Activated B cell treated with CpG ODN at 0.5 μM for 24 hours (primary cell): ENCODE results near the gene GMPPA. TPM values are rescaled to one million over a fixed set of nuclear protein-coding genes. Genes with fewer than 3 reads are reported as not detected.

ENCODE experiments used
- ATAC-seq: fragments of 200-7000 bp; cut with Tn5 transposase; one replicate; pipeline ENCODE4 v1.10.0; 2021; ENCODE audit warnings: low read depth, mild to moderate bottlenecking, moderate library complexity
- CTCF ChIA-PET: fragments of 350-600 bp; sonication (Branson Sonifier 250); formaldehyde crosslinking; loops from one replicate; lab custom pipeline; 2021; ENCODE audit warnings: antibody characterized with exemption; lab: Charles Lee
- POLR2A ChIA-PET: fragments of 350-600 bp; sonication (Branson Sonifier 250); formaldehyde crosslinking; loops from one replicate; lab custom pipeline; 2021; ENCODE audit warnings: antibody characterized with exemption; lab: Charles Lee
- DNase-seq: peaks from one replicate; pipeline ENCODE4 v3.0.0; 2022
- H3K27ac Mint-ChIP-seq: one replicate; pipeline ENCODE4 v1.8.0; 2020; ENCODE audit warnings: mixed read lengths
- H3K27me3 Mint-ChIP-seq: one replicate; pipeline ENCODE4 v1.8.0; 2021; ENCODE audit warnings: mixed read lengths
- H3K36me3 Mint-ChIP-seq: one replicate; pipeline ENCODE4 v1.8.0; 2021; ENCODE audit warnings: low read depth, mixed read lengths
- H3K4me1 Mint-ChIP-seq: one replicate; pipeline ENCODE4 v1.8.0; 2021; ENCODE audit warnings: mixed read lengths
- H3K4me3 Mint-ChIP-seq: one replicate; pipeline ENCODE4 v1.8.0; 2020; ENCODE audit warnings: mild to moderate bottlenecking, mixed read lengths
- H3K9me3 Mint-ChIP-seq: one replicate; pipeline ENCODE4 v1.8.0; 2020; ENCODE audit warnings: mixed read lengths
- intact Hi-C: fragments of 100-400 bp; cut with micrococcal nuclease; formaldehyde crosslinking; loops from one replicate; pipeline ENCODE4 v1.15.1; 2024
- total RNA-seq: library from RNA; stranded (reverse); gene quantifications from 2 replicates; pipeline ENCODE4 v1.2.3, GENCODE V29; 2022
- TF ChIP-seq, protein P1 (sequence below): fragments of 200-600 bp; IDR thresholded peaks from one replicate; pipeline ENCODE4 v1.8.0; 2022; ENCODE audit warnings: antibody characterized with exemption, mild to moderate bottlenecking

GMPPA gene
- total RNA-seq, 1 donor from 2014 or later: 33.0 TPM

DNA sequence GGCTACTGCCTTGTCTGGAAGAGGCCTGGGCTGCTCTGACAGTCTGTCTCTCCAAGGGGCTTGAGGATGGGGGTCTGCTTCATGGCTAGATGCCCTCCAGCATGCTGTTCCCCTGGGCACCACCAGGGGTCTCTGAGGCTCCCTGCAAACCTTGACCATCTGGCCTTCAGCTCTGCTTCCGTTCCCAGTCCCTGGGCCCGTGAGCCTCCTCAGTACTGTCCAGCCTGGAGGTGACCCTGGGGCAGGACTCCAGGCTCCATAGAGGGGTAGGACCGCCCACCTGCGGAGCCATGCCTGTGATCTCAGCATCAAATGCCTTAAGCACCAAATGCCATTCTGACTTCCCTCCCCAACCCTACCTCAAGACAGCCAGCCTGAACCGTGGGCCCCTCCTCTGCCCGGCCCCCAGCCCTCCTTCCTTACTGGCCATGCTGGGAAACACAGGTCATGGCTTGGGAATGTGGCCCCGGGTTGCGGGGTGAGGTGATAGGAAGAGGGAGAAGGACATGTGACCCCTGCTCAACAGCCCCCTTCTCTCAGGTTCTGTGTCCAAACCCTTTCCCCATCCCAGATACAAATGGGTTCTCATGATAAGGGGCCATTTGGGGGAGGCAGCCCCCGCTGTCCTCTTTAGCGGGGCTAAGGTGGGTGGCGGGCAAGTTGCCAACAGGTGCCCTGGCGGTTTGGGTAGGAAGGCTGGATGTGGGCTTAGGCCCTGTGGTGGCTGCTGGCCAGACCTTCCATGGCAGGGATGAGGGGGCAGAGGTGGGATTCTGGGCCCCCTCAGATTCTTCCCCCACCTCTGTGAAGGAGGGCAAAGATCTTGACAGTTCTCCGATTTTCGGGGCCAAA, 39.0 kb upstream of the GMPPA start:
- ChIA-PET POLR2A (no interaction called here), CTCF (interaction anchor here (1.0 to 4.9 kb wide), 2 partner anchors 70 to 80 kb away, joined by 3 to 53 read pairs; no protein-coding TSS in a partner anchor)
- DNase-seq: peak; percentile 39
- intact Hi-C loops: loop anchor here (1.0 kb wide), 2 partner anchors 56 to 71 kb away; no protein-coding TSS in a partner anchor
- TF ChIP-seq, protein P1, sequence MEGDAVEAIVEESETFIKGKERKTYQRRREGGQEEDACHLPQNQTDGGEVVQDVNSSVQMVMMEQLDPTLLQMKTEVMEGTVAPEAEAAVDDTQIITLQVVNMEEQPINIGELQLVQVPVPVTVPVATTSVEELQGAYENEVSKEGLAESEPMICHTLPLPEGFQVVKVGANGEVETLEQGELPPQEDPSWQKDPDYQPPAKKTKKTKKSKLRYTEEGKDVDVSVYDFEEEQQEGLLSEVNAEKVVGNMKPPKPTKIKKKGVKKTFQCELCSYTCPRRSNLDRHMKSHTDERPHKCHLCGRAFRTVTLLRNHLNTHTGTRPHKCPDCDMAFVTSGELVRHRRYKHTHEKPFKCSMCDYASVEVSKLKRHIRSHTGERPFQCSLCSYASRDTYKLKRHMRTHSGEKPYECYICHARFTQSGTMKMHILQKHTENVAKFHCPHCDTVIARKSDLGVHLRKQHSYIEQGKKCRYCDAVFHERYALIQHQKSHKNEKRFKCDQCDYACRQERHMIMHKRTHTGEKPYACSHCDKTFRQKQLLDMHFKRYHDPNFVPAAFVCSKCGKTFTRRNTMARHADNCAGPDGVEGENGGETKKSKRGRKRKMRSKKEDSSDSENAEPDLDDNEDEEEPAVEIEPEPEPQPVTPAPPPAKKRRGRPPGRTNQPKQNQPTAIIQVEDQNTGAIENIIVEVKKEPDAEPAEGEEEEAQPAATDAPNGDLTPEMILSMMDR: peak; percentile 70
- H3K4me1 Mint-ChIP-seq: no peaks in the 10 kb centered on the region
- no peaks in the 10 kb centered on the region for H3K36me3 Mint-ChIP-seq
- H3K4me3 Mint-ChIP-seq: no peak overlapping the region
- no peaks in the 10 kb centered on the region for H3K9me3 Mint-ChIP-seq
- no peak overlapping the region for H3K27ac Mint-ChIP-seq
- H3K27me3 Mint-ChIP-seq: peaks cover 13% of the 10 kb centered on the region
- ATAC-seq: peak; percentile 62

DNA sequence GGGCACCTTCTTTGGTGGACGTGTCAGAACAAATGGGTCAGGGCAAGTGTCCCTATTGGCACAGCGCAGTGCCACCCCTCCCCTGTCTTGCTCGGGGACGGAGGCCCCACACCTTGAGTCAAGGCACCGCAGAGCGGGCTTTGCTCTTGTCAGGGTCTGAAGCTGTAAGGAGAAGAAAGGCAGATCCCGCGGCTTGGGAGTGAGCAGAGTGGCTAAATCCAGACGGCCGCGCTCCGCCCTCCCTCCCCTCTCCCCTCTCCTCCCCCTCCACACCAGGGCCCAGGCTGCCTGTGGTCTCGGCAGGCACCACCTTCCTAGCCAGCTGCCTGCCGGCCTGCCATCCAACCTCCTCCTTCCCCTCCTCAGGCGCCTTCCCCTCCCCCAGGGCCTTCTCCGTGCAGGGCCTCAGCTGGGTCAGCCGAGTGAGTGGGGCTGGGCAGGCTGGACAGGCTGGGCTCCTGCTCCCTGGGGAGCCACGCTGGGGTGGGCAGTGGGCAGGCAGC, 38.2 kb upstream of the GMPPA start:
- no peak for DNase-seq
- TF ChIP-seq, protein P1: no peak
- Mint-ChIP-seq H3K4me1 (no peaks in the 10 kb centered on the region), H3K4me3 (no peak overlapping the region), H3K27ac (no peak overlapping the region), H3K27me3 (peaks cover 13% of the 10 kb centered on the region), H3K36me3 (no peaks in the 10 kb centered on the region), H3K9me3 (no peaks in the 10 kb centered on the region)
- intact Hi-C loops: no loop called here
- POLR2A ChIA-PET: no interaction called here
- CTCF ChIA-PET: interaction anchor here (1.4 to 4.9 kb wide), 2 partner anchors 38 to 69 kb away, joined by 3 to 53 read pairs; partner anchors contain the start of gene GMPPA
- no peak for ATAC-seq

DNA sequence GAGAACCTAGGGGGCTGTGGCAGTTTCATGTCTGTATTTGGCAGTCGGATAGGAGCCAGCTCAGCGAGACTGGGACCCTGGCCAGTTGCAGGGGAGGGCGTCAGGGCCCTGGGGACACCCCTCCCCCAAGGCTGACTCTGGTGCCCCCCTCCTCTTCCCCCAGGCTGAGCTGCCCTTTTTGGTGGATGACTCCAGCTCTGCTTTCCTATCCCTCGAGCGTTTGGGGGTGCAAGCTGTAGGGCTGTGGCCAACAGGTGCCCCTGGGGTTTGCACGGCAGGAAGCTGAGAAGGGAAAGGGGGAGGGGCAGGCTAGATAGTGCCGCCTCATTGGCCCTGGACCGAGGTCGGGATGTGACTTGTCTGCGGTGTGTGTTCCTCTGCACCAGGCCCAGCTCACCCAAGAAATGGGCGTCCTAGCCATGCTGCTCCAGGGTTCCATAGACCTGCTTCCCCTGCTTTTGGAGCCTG, 37.6 kb upstream of the GMPPA start:
- Mint-ChIP-seq H3K27me3 (peaks cover 13% of the 10 kb centered on the region), H3K36me3 (no peaks in the 10 kb centered on the region), H3K27ac (no peak overlapping the region), H3K4me3 (no peak overlapping the region), H3K9me3 (no peaks in the 10 kb centered on the region), H3K4me1 (no peaks in the 10 kb centered on the region)
- POLR2A ChIA-PET: no interaction called here
- intact Hi-C loops: no loop called here
- no peak for ATAC-seq
- no peak for DNase-seq
- CTCF ChIA-PET: interaction anchor here (1.4 to 4.9 kb wide), 2 partner anchors 37 to 69 kb away, joined by 3 to 53 read pairs; partner anchors contain the start of gene GMPPA
- TF ChIP-seq, protein P1: no peak

GRCh38 chr2:219461669-219462068, 37.0 kb upstream of the GMPPA start:
- Mint-ChIP-seq H3K36me3 (no peaks in the 10 kb centered on the region), H3K27me3 (peaks cover 10% of the 10 kb centered on the region), H3K9me3 (no peaks in the 10 kb centered on the region), H3K27ac (no peak overlapping the region), H3K4me3 (no peak overlapping the region), H3K4me1 (no peaks in the 10 kb centered on the region)
- POLR2A ChIA-PET: no interaction called here
- TF ChIP-seq, protein P1: no peak
- CTCF ChIA-PET: interaction anchor here (1.4 to 4.9 kb wide), 2 partner anchors 37 to 68 kb away, joined by 3 to 53 read pairs; partner anchors contain the start of gene GMPPA
- DNase-seq (no peak), ATAC-seq (no peak)
- intact Hi-C loops: no loop called here

DNA sequence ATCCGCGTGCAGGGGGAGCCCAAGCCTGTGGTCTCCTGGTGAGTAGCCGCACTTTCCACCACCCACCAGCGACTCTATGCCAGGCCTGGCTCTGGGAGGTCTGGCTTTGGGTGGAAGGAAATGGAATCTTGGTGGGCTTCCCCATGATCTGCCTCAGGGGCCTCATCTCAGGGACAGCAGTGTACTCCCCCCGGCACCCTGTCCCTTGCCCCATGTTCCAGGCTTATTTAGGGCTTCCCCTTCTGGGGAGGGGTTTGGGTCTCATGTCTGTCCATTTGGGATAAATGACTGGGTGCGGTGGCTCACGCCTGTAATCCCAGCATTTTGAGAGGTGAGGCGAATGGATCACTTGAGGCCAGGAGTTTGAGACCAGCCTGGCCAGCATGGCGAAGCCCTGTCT, 36.3 kb upstream of the GMPPA start:
- ATAC-seq (no peak), DNase-seq (no peak)
- Mint-ChIP-seq H3K4me1 (no peaks in the 10 kb centered on the region), H3K4me3 (no peak overlapping the region), H3K27ac (no peak overlapping the region), H3K27me3 (peaks cover 10% of the 10 kb centered on the region), H3K9me3 (no peaks in the 10 kb centered on the region), H3K36me3 (no peaks in the 10 kb centered on the region)
- ChIA-PET POLR2A (no interaction called here), CTCF (no interaction called here)
- TF ChIP-seq, protein P1: no peak
- intact Hi-C loops: no loop called here
